Colon (tissue), 2 donors: Measurements from ENCODE around the gene DDX24.

ENCODE experiments used
- FAIRE-seq: peaks from 2 replicates; lab custom pipeline; 2012; peaks lifted over from hg19 to GRCh38; lab: Jason Lieb, UNC
- donor health status: control.
- donor health status: control.

The DDX24 gene

GRCh38 chr14:94010625-94011024 lies 70.4 kb downstream of the DDX24 start:
- no peak for FAIRE-seq

- no peak for FAIRE-seq
Measured at GRCh38 chr14:94009767-94010166, 71.2 kb downstream of the DDX24 start.

- no peak for FAIRE-seq
Measured at GRCh38 chr14:94008234-94008633, 72.8 kb downstream of the DDX24 start.

GRCh38 chr14:94005324-94006073 lies 75.5 kb downstream of the DDX24 start:
- FAIRE-seq: no peak

GRCh38 chr14:94004015-94004414 lies 77.0 kb downstream of the DDX24 start:
- no peak for FAIRE-seq

GRCh38 chr14:94003397-94003796 lies 77.6 kb downstream of the DDX24 start:
- FAIRE-seq: no peak

GRCh38 chr14:94001501-94002396 lies 79.3 kb downstream of the DDX24 start:
- no peak for FAIRE-seq

- FAIRE-seq: no peak
Measured at GRCh38 chr14:94001016-94001415, 80.0 kb downstream of the DDX24 start.

- FAIRE-seq: no peak
Measured at GRCh38 chr14:94000267-94000666, 80.7 kb downstream of the DDX24 start.

GRCh38 chr14:93999573-93999972 lies 81.4 kb downstream of the DDX24 start:
- no peak for FAIRE-seq

- FAIRE-seq: no peak
Measured at GRCh38 chr14:93998871-93999403, 82.1 kb downstream of the DDX24 start.
